ENCODE data around the gene HS2ST1.

DNA sequence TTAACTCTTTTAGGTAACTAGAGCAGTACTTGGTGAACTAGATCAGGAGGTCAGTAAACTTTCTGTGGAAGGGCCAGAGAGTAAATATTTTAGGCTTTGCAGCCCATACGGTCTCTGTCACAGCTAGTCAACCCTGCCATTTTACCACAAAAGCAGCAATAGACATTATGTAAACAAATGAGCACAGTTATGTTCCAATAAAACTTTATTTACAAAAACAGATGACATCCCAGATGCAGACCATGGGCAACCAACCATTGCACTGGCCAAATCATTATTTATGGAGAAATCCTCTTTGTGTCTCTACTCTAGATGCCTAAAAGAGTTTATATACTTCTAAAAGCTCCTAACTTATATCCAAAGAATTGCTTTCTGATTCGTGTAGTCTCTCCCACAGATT lies 192.4 kb downstream of the HS2ST1 start:
- TF ChIP-seq EZH2 (IDR thresholded peaks at IDR 0.05; ENCODE audit: borderline replicate concordance, low read depth, low read length, poor library complexity, severe bottlenecking), result no peak
- TF ChIP-seq, protein P1, sequence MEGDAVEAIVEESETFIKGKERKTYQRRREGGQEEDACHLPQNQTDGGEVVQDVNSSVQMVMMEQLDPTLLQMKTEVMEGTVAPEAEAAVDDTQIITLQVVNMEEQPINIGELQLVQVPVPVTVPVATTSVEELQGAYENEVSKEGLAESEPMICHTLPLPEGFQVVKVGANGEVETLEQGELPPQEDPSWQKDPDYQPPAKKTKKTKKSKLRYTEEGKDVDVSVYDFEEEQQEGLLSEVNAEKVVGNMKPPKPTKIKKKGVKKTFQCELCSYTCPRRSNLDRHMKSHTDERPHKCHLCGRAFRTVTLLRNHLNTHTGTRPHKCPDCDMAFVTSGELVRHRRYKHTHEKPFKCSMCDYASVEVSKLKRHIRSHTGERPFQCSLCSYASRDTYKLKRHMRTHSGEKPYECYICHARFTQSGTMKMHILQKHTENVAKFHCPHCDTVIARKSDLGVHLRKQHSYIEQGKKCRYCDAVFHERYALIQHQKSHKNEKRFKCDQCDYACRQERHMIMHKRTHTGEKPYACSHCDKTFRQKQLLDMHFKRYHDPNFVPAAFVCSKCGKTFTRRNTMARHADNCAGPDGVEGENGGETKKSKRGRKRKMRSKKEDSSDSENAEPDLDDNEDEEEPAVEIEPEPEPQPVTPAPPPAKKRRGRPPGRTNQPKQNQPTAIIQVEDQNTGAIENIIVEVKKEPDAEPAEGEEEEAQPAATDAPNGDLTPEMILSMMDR (conservative IDR thresholded peaks at IDR 0.05; ENCODE audit: low read depth, low read length), result no peak

Measured in A673 (cell line).